ENCODE measurements around the gene LRRC39. TPM values are rescaled to one million over a fixed set of nuclear protein-coding genes. Genes with fewer than 3 reads are reported as not detected.

LRRC39 gene
- total RNA-seq, 2 donors from 2014 or later: 1.8 TPM; not detected in 1

- intact Hi-C loops (cut with DNase I): no loop called here
- 55 to 56% methylated on average over 1 of the region's 1 CpG for WGBS, 2 donors
- H3K9me3 ChIP-seq: no peaks in the 10 kb centered on the region
- TF ChIP-seq, protein P1, sequence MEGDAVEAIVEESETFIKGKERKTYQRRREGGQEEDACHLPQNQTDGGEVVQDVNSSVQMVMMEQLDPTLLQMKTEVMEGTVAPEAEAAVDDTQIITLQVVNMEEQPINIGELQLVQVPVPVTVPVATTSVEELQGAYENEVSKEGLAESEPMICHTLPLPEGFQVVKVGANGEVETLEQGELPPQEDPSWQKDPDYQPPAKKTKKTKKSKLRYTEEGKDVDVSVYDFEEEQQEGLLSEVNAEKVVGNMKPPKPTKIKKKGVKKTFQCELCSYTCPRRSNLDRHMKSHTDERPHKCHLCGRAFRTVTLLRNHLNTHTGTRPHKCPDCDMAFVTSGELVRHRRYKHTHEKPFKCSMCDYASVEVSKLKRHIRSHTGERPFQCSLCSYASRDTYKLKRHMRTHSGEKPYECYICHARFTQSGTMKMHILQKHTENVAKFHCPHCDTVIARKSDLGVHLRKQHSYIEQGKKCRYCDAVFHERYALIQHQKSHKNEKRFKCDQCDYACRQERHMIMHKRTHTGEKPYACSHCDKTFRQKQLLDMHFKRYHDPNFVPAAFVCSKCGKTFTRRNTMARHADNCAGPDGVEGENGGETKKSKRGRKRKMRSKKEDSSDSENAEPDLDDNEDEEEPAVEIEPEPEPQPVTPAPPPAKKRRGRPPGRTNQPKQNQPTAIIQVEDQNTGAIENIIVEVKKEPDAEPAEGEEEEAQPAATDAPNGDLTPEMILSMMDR (IDR thresholded peaks at IDR 0.05): no peak
- no peak for TF ChIP-seq POLR2A (IDR thresholded peaks at IDR 0.05)
- H3K27me3 ChIP-seq: no peaks in the 10 kb centered on the region
- no peak for ATAC-seq
- H3K4me3 ChIP-seq: no peak overlapping the region
- no peak overlapping the region for H3K27ac ChIP-seq
- no peaks in the 10 kb centered on the region for H3K4me1 ChIP-seq
- no peaks in the 10 kb centered on the region for H3K36me3 ChIP-seq (replicated peaks in 1 of 2; ENCODE audit: insufficient read depth in 1 of 2, low read depth in 2 of 2)
- no peak for DNase-seq
These were observed 77.9 kb downstream of the LRRC39 start for GRCh38 chr1:100100202-100100601.

Small RNA genes lying within 50 kb of the gene (small RNA-seq; reads per million reads assigned to genes)
- gene AC093019.1: not detected
- not detected for gene RPL23AP90

Other genes with a start within 250 kb of the LRRC39 start
- gene SLC35A3, start 208.3 kb downstream of the LRRC39 start, total RNA-seq: 10 to 100 TPM; 11.5 to 26.5 TPM
- 1 to 10 TPM; 1.6 to 2.1 TPM for gene SASS6, start 45.3 kb downstream of the LRRC39 start, total RNA-seq
- 10 to 100 TPM; 33.7 to 33.9 TPM for gene TRMT13, start 45.1 kb downstream of the LRRC39 start, total RNA-seq
- 1 to 10 TPM; 5.2 to 6.3 TPM for gene DBT, start 71.6 kb upstream of the LRRC39 start, total RNA-seq
- 10 to 100 TPM; 10.2 to 18.7 TPM for gene RTCA, start 88.0 kb upstream of the LRRC39 start, total RNA-seq
- gene CDC14A, start 174.2 kb upstream of the LRRC39 start, total RNA-seq: 10 to 100 TPM in 1 of 2 donors, 1 to 10 TPM in 1; 7.3 to 16.5 TPM

Measured in body of pancreas (tissue), 4 donors.